GM11168 (cell line): Measurements from ENCODE around the gene MAP3K6.

Experiments
- in situ Hi-C: fragments of 300-500 bp; cut with MboI; formaldehyde crosslinking; loops from one replicate; pipeline ENCODE4 v1.12.0; 2022; ENCODE audit warnings: low sequenced_read_pairs; ENCODE audit not compliant: unreplicated experiment

MAP3K6 gene

DNA sequence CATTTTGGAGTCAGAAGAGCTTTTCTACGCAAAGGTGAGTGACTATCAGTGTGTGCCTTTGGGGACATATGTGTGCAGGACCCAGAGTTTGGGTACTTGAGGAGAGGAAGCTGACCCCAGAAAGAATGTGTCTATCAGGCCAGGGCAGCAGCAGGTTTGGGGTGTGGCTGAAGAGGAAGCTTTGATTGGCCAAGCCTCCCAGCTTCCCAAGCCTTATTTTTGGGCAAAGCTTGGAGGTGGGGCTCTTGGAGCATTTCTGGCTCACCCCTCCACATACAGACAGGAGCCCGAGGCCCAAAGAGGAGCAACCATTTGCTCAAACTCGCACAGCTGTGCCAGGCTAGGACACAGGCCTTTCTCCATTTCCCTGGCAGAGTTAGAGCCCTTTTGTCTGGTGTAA is 30.3 kb upstream of the MAP3K6 start:
- in situ Hi-C loops = loop anchor here (10.0 kb wide), 1 partner anchor 208 kb away; the partner anchor contains the start of gene AHDC1

DNA sequence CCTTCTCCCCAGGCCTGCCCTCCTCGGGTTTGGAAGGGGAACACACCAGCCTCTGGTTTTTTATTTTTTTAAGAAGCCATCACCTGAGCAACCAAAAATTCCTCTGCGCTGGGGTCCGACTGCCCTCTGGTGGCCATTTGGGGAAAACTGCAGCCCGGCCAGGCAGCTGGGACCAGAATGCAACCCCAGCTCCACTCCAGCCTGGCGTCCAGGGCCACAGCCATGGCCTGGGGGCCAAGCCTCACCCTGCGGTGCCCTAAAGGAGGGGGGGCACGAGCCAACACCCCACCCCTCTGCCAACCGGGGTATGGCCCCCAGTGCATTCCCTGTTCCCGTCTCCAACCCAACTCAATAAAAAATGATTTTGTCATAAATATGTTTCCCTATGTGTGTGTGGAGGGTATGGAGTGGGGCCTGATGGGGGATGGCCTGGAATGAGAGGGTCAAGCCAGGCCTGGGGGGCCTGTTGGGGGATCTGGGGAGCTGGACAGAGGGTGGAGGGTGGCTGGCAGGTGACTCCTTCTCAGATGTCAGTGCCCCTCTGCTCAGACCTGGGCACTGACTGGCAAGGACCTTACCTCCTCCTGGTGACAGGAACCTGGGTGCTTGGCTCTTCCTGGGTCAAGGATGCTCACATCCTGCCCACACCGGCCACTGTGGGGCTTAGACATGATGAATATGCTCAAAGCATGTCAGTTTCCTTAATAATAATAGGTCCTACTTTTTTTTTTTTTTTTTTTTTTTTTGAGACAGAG is 28.9 kb upstream of the MAP3K6 start:
- in situ Hi-C loops = loop anchor here (10.0 kb wide), 1 partner anchor 209 kb away; the partner anchor contains the start of gene AHDC1

DNA sequence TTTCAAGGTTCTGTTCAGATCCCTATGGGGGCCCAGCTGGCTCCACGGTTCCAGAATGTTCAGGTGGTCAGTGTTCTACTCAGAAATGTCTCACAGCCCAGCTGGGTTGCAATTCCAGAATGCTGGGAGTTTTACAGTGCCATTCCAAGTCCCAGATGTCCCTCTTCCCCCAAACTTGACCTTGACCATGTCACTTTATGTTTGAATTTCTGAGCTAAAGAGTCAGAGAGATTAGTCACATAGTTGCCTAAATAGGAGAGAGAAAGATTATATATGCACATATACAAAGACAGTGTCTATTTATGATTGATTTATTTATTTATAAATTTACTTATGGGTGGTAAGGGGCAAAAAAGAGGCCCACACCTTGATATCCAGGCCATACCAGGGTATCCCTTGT is 28.2 kb upstream of the MAP3K6 start:
- in situ Hi-C loops = loop anchor here (10.0 kb wide), 1 partner anchor 210 kb away; the partner anchor contains the start of gene AHDC1

DNA sequence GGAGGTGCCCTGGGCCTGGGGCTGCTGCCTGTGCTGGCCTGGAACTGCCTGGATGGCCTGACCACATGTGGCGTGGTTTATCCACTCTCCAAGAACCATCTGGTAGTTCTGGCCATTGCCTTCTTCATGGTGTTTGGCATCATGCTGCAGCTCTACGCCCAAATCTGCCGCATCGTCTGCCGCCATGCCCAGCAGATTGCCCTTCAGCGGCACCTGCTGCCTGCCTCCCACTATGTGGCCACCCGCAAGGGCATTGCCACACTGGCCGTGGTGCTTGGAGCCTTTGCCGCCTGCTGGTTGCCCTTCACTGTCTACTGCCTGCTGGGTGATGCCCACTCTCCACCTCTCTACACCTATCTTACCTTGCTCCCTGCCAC is 27.5 kb upstream of the MAP3K6 start:
- in situ Hi-C loops = loop anchor here (10.0 kb wide), 1 partner anchor 211 kb away; the partner anchor contains the start of gene AHDC1

DNA sequence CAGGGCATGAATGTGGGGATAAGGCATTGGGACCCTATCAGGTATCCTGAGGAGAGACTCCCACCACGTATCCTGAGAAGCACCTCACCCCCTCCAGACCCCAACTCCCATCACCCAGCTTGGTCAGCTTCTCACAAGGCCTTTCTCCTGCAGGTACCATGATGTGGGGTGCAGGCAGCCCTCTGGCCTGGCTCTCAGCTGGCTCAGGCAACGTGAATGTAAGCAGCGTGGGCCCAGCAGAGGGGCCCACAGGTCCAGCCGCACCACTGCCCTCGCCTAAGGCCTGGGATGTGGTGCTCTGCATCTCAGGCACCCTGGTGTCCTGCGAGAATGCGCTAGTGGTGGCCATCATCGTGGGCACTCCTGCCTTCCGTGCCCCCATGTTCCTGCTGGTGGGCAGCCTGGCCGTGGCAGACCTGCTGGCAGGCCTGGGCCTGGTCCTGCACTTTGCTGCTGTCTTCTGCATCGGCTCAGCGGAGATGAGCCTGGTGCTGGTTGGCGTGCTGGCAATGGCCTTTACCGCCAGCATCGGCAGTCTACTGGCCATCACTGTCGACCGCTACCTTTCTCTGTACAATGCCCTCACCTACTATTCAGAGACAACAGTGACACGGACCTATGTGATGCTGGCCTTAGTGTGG is 27.0 kb upstream of the MAP3K6 start:
- in situ Hi-C loops = loop anchor here (10.0 kb wide), 1 partner anchor 211 kb away; the partner anchor contains the start of gene AHDC1

DNA sequence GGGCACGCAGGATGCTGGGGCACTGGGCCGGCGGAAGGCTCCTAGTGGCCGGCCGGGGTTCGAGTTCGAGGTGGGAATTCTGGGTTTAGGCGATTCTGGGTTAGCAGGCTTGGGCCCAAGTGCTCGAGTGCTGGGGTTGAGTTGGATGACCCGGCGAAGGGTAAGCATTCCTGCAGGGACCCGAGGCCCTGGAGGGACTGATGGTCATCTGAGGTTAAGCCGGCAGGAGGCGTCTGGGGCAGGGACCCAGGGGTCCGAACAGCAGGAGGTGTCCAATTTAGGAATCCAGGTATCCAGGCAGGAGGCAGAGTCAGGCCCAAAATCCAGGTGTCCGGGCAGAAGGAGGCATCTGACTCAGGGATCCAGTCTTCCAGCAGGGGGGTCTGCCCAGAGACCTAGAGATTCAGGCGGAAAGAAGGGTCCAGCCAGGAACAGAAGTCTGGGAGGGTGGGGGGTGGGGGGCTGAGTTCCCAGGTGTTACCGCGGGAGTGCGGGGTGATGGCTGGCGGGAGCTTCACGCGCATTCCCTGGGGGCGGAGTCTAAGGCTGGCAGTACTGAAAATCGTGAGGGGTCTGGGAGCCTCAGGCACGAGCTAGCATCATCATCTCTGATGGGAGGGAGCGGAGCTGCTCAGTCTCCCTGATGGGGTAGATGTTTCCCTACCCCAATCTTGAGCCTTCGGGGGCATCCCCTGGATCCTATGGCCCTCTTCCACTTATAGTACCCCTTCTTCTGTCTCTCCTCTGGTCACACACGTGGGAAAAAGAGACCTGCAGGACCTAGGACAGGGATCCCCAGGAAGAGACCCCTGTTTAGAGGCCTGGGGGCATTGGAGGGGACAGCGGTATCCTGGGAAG is 26.2 kb upstream of the MAP3K6 start:
- in situ Hi-C loops = loop anchor here (10.0 kb wide), 1 partner anchor 212 kb away; the partner anchor contains the start of gene AHDC1

DNA sequence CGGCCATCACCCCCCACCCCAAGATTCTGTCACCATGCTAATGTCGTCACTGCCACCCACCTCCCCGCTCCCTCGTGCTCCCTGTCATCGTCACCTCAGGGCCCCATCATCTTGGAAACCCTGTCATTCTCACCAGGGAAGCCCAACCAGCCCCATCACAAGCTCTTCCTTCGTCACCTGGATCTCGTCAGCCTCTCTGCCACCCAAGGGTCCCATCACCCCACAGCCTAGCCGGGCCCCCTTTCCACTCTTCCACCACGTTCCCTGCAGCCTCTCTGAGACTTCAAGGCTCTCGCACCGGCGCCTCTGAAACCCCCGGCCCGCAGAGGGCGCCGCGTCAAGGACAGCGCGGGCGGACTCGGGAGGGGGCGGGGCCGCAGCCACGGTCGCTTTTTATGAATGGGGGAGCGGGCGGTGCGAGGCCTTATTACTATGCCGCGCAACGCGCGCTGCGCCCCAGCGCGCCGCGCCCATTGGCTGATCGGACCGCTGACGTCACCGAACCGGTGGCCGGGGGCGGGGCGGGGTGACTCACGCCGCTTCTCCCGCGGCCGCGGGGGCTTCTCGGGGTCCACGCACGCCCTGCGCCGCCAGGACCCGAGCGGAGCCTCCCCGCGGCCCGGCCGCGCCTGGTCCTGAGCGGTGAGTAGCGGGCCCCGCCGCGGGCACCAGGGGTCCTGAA is 25.5 kb upstream of the MAP3K6 start, which contains the start of gene GPR3:
Gene GPR3 (plus strand): TSS at position 527 of the 682 bp plus-strand sequence. CDS start 1,177 bp downstream, outside the sequence.
- in situ Hi-C loops = loop anchor here (10.0 kb wide), 1 partner anchor 213 kb away; the partner anchor contains the start of gene AHDC1

DNA sequence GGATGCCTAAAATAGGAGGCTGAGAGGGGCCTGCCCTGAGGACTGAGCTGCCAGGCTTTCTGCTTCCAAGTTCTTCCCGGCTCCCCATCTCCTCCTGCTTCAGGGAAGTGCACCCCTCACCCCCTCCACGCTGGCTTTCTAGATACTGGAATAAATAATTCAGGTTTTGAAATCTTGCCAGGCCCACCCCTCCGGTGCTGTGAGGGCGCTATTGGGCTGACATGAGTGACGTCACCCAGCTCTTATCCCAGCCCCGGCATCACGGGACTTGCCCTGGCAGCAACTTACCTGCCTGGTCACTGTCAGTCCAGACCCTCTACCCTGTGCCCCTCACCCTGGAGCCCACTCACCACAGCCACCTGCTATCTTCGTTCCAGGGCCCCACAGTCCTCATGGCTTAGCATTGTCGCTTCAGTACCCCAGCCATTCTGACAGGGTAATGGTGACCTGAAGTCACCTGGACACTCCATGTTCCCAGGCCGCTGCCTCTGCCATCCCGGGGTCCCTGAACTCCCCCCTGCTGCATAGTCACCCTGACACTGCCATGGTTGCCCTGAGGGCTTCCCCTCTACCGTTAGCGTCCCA is 24.8 kb upstream of the MAP3K6 start:
- in situ Hi-C loops = loop anchor here (10.0 kb wide), 1 partner anchor 213 kb away; the partner anchor contains the start of gene AHDC1

DNA sequence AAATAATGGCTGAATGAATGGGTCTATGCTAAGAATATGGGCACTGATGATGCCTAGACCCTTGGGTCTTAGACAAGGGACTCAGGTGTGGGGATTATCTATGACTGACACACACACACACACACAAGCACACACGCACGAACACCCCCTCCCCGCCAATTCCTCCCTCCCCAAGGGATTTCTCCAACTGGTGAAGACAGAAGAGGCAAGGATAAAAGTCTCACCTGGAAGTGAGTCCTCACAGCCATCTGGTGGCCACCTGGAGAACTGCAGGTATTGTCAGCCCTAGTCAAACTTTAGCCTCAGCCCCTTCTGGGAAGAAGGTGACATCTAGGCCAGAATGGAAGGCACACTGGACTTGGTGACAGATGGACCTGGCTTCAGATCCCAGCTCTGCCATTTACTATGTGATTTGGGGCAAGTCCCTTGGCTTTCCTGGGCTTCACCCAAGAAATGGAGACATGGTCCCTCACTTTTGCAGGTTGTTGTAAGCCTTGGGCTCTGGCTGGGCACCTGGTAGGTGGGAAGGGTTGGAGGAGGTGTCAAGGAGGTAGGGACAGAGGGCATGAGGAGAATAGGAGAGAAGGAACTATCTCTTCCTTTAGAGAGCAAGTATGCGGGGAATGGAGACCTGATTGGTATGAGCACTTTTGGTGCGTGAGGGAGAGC is 21.7 kb upstream of the MAP3K6 start:
- in situ Hi-C loops = loop anchor here (5.0 kb wide), 1 partner anchor 86 kb away; no protein-coding TSS in a partner anchor

DNA sequence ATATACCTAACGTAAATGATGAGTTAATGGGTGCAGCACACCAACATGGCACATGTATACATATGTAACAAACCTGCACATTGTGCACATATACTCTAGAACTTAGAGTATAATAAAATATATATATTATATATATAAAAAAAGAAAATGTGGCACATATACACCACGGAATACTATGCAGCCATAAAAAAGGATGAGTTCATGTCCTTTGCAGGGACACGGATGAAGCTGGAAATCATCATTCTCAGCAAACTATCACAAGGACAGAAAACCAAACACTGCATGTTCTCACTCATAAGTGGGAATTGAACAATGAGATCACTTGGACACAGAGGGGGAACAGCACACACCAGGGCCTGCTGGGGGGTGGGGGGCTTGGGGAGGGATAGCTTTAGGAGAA is 18.0 kb upstream of the MAP3K6 start:
- in situ Hi-C loops = loop anchor here (5.0 kb wide), 1 partner anchor 82 kb away; no protein-coding TSS in a partner anchor

DNA sequence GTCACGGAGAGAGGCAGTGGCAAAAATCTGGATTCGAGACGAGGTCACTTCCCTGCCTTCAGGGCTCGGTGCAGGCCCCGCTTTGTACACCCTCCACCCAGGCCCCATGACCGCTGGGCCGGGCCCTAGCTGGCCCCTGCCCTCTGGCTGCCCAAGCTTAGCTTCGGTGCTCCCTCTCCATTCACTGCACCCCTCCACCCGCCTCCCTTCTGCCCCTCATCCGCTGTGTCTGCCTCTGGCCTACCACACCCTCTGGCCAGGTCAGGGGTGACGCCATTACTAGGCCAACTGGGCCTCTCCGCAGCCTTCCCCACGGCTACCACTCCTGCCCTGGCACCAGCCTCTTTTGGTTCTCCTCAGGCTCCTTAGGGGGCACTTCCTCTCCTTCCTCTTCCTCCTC is 16.9 kb upstream of the MAP3K6 start:
- in situ Hi-C loops = no loop called here

DNA sequence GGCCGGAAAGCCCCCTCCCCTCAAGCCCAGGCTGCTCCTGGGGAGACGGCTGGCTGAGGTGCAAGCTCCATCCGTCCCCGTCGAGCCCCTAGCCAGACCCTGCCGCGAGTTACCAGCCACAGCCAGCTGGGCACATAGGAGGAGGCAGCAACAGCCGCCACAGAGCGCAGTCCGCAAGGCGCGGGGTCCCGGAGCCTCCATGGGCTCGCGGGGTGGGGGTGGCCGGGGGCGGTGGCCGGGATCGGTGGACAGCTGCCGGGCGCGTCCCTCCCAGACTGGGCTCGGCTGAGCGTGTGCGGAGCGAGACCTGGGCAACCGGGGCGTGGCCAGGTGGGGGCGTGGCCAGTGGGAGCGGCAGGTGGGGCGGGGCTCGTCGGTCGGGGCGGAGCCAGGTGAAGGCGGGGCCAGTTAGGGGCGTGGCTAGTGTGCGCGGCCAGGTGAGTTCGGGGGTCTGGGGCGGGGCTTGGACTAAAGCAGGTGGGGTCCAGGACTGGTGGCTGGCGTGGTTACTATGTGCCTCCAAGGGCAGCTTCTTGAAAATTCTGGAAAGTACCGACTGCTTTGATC is 16.4 kb upstream of the MAP3K6 start, which contains the start of gene CD164L2:
Gene CD164L2 (minus strand): TSS at position 295 of the 567 bp plus-strand sequence. CDS start 94 bp downstream, at position 201.
- in situ Hi-C loops = no loop called here

DNA sequence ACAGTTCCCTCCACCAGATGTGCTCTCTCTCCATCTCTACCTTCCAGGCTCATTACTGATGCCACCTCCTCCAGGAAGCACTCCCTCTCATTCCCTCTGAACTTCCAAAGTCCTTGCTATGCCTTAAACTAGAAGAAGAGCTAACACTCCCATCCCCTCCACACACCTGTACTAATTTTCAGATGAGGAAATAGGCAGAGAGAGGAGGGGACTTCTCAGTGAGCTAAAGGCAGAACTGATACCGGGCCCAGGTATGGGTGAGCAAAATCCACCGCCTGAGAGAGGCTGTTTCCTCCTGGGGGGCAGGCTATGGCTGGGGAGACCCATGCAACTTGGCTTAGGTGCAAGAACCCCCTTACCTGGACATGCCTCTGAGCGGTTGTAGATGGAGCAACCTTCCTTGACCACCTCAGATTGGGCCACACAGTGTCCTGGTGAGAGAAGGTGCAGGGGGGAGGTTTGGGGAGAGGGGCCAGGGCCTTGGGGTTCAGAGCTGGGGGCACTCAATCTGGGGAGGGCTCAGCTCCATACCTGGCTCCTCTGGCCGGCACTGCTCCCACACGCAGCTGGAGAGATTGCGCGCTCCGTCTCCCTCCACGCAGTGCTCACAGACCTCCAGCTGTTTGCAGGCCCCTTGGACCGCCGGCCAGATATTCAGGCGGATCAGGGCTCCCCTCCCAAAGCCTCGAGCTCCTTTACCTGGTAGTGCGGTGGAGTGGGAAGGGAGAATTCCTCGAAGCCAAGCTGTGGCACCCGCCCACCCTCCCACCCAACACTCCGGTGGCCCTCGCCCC is 15.4 kb upstream of the MAP3K6 start:
- in situ Hi-C loops = no loop called here

DNA sequence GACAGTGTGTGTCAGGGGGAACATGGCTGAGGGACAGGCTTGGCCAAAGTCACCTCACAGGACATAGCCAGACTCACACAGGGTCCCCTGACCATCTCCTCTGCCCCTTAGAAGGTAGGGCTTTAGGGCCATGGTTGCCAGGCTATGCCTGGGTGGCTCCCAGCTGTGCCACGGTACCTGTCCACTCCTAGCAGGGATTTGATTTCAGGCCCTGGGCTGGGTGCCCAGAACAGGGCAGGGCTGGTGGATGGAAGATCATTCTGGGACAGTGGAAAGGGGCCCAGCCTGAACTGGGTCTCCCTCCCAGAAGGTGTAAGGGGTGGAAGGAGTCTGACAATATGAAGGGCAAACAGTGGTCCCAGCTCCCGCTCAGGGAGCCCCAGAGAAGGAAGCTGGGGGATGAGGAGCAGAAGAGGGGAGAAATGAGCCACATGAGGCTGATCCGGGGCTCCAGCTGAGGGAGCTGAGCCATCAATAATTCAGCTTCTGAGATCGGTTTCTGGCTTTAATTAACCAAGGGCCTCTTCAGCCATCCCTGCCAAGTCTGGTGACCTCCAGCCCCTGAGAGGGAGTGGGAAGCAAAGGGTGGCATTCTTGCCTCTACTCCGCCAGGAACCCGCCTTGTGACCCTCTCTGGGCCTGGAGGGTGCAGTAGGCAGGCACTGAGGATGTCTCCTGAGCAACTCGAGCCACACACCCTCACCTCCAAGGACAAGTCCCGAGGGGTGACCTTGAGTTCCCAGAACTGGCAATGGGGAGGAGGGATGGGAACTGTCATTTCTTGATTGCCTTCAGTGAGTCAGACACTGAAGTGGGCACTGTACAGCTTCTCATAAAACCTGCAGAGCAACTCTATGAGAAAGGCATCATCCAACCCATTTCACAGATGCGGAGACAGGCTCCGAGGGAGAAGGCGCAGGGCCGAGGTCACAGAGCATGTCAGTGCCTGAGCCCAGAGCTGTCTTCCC is 14.3 kb upstream of the MAP3K6 start:
- in situ Hi-C loops = no loop called here

DNA sequence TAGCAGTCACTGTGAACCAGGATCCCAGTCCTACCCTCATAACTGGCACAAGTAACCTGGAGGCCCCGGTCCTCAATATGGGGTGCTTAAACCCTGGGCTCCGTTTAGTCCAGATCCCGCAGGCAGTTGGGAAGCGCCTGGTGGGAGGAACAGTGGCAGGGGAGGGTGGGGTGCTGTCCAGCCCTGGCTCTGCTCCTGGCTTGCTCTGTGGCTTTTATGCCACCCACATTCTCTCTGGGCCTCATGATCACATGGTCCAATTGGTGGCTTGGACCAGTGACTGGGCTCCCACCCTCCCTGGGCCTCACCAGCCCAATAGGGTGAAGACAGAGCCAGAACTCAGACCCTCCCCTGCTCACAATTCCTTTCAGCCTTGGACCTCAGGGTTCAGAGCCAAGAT is 13.5 kb upstream of the MAP3K6 start:
- in situ Hi-C loops = no loop called here

DNA sequence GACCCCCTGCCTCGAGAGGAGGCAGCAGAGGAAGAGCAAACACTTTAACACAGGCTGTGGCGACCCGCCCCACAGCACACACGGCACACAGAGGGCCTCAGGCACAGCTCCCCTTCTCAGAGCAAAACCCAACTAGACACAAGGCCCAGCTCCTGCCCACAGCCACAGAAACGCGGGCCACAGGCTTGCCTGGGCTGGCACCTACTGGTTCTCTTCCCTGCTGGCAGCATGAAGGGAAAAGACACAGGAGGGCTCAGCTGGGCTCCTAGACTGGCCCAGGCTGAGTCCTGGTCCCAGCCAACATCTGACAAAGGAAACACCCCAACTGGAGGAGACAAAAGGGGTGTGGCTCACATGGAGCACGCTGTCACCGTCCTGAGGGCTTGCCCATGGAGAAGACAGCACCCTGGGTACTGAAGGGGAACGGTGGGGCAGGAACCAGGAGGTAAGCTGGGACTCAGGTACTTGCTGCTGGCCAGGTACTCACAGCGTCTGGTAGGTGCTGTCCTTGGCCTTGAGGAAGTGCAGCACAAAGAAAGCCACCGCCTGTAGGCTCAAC is 12.9 kb upstream of the MAP3K6 start:
- in situ Hi-C loops = no loop called here
